ENCODE results near the gene STUB1.

DNA sequence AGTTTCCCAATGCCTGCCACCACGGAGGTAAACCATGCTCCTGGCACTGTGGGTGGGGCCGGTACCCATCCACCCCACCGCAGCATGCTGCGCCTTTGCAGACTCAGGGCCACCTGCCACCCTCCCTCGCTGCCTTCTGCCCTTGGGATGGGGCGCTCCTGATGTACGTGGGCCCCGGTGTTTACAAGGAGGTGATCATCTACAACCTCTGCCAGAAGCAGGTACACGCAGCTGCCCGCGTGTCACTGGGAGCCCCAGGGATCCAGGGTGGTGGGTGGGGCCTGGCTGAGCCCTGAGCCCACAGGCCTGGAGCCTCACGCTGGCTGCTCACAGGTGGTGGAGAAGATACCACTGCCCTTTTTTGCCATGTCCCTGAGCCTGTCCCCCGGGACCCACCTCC, 13.6 kb upstream of the STUB1 start:
- TF ChIP-seq POLR2A (IDR thresholded peaks at IDR 0.05) = no peak
- TF ChIP-seq, protein P1, sequence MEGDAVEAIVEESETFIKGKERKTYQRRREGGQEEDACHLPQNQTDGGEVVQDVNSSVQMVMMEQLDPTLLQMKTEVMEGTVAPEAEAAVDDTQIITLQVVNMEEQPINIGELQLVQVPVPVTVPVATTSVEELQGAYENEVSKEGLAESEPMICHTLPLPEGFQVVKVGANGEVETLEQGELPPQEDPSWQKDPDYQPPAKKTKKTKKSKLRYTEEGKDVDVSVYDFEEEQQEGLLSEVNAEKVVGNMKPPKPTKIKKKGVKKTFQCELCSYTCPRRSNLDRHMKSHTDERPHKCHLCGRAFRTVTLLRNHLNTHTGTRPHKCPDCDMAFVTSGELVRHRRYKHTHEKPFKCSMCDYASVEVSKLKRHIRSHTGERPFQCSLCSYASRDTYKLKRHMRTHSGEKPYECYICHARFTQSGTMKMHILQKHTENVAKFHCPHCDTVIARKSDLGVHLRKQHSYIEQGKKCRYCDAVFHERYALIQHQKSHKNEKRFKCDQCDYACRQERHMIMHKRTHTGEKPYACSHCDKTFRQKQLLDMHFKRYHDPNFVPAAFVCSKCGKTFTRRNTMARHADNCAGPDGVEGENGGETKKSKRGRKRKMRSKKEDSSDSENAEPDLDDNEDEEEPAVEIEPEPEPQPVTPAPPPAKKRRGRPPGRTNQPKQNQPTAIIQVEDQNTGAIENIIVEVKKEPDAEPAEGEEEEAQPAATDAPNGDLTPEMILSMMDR (IDR thresholded peaks at IDR 0.05) = no peak
- TF ChIP-seq POLR2AphosphoS5 (IDR thresholded peaks at IDR 0.05; ENCODE audit: insufficient read depth in 1 of 2, low read depth in 1 of 2) = no peak

Data from vagina (tissue), 2 donors.